Measurements from ENCODE around the gene EFR3B.
"Not testable (repeated sequence)": the region's sequence is repeated elsewhere in the genome, so short reads cannot be mapped to it uniquely, and the experiment has no call there.

EFR3B gene, protein sequence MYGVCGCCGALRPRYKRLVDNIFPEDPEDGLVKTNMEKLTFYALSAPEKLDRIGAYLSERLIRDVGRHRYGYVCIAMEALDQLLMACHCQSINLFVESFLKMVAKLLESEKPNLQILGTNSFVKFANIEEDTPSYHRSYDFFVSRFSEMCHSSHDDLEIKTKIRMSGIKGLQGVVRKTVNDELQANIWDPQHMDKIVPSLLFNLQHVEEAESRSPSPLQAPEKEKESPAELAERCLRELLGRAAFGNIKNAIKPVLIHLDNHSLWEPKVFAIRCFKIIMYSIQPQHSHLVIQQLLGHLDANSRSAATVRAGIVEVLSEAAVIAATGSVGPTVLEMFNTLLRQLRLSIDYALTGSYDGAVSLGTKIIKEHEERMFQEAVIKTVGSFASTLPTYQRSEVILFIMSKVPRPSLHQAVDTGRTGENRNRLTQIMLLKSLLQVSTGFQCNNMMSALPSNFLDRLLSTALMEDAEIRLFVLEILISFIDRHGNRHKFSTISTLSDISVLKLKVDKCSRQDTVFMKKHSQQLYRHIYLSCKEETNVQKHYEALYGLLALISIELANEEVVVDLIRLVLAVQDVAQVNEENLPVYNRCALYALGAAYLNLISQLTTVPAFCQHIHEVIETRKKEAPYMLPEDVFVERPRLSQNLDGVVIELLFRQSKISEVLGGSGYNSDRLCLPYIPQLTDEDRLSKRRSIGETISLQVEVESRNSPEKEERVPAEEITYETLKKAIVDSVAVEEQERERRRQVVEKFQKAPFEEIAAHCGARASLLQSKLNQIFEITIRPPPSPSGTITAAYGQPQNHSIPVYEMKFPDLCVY

DNA sequence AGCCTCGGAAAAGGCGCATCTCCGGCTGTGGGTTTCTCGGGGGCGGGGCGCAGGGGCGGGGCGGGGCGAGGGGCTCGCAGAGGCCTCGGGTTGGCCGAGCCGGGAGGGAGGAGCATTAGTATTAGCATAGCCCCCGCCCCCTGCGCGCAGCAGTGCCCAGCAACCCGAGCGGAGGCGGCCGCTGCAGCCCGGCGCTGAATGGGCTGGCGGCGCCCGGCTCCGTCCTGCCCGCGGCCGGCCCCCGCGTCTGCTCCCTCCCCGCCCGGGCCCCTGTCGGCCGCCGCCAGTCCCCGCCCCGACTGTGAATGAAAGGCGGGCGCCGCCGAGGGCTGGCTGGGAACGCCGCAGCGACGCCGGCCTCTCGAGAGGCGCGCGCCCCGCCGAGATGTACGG lies at the start of gene EFR3B:
Gene EFR3B, plus strand, starts transcription at position 149 of the 393 bp plus-strand sequence. Its CDS starts 237 bp downstream, at position 386.
- H4K20me1 ChIP-seq (ENCODE audit: control insufficient read depth, insufficient read depth, low read depth, low read length), result no peaks in the 10 kb centered on the region
- no peaks in the 10 kb centered on the region for H3K79me2 ChIP-seq (ENCODE audit: control insufficient read depth, low read length)
- H3K4me3 ChIP-seq (ENCODE audit: low read length), result peak within 1 kb of the TSS; percentile 74
- no peaks in the 10 kb centered on the region for H3K9me3 ChIP-seq (ENCODE audit: control insufficient read depth, insufficient read depth, low read length)
- no peaks in the 10 kb centered on the region; the same call in 1 of the 2 replicates for H3F3A ChIP-seq (ENCODE audit: control insufficient read depth, insufficient read depth)
- H3K36me3 ChIP-seq (ENCODE audit: control insufficient read depth, low read length), result no peaks in the 10 kb centered on the region
- H3K9me2 ChIP-seq (replicated peaks; ENCODE audit: control insufficient read depth, low read length), result no peaks in the 10 kb centered on the region
- H3K4me2 ChIP-seq (ENCODE audit: low read length), result peak within 1 kb of the TSS; percentile 93
- peaks cover 25% of the 10 kb centered on the region for H3K4me1 ChIP-seq (ENCODE audit: control insufficient read depth, low read length)
- H3K27ac ChIP-seq (ENCODE audit: low read depth, low read length), result no peak within 1 kb of the TSS
- TF ChIP-seq, protein P1, sequence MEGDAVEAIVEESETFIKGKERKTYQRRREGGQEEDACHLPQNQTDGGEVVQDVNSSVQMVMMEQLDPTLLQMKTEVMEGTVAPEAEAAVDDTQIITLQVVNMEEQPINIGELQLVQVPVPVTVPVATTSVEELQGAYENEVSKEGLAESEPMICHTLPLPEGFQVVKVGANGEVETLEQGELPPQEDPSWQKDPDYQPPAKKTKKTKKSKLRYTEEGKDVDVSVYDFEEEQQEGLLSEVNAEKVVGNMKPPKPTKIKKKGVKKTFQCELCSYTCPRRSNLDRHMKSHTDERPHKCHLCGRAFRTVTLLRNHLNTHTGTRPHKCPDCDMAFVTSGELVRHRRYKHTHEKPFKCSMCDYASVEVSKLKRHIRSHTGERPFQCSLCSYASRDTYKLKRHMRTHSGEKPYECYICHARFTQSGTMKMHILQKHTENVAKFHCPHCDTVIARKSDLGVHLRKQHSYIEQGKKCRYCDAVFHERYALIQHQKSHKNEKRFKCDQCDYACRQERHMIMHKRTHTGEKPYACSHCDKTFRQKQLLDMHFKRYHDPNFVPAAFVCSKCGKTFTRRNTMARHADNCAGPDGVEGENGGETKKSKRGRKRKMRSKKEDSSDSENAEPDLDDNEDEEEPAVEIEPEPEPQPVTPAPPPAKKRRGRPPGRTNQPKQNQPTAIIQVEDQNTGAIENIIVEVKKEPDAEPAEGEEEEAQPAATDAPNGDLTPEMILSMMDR (IDR thresholded peaks at IDR 0.05; ENCODE audit: low read depth, low read length, poor library complexity, severe bottlenecking), result no peak
- TF ChIP-seq EZH2phosphoT487 (IDR thresholded peaks at IDR 0.05; ENCODE audit: borderline replicate concordance, low read length), result no peak
- peaks cover 45% of the 10 kb centered on the region for H3K27me3 ChIP-seq (ENCODE audit: control insufficient read depth, low read length)

DNA sequence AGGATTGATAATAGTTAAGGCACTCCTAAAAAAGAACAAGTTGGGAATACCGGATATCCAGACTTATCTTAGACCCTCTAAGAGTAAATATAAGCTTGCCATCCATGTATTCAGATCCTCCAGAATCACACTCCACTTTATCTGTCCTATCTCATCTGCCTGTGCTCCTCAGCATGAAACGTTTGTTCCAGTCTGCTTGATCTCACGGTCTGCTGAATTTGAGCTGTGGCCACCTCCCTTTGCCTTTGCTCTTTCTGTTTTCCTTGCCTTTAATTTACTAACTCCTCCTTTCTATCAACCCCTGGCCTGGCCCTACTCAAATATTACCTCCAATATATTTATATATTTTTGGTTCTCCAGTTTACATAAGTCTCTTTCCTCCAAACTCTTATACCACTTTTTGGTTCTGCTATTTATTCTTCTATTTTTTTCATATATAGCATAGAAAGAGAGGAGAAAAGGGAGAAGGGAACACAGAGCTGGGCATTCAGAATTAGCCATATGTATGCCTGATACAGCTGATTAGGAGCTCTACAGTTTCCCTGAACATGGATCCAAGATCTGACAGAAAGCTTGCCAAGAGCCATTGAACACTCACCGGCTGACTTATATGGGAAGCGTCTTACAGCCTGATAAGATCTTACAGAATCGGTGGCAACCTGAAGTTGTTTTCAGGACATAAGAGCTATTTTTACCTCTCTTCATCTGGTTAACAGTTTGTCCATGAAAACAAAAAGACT lies 48.3 kb upstream of the EFR3B start:
- no peaks in the 10 kb centered on the region for H4K20me1 ChIP-seq (ENCODE audit: control insufficient read depth, insufficient read depth, low read depth, low read length)
- no peak overlapping the region for H3K4me3 ChIP-seq (ENCODE audit: low read length)
- peaks cover 6% of the 10 kb centered on the region; the same call in 1 of the 2 replicates for H3K4me1 ChIP-seq (ENCODE audit: control insufficient read depth, low read length)
- H3K9me2 ChIP-seq (replicated peaks; ENCODE audit: control insufficient read depth, low read length), result no peaks in the 10 kb centered on the region
- no peaks in the 10 kb centered on the region for H3K79me2 ChIP-seq (ENCODE audit: control insufficient read depth, low read length)
- peaks cover 8% of the 10 kb centered on the region for H3K27me3 ChIP-seq (ENCODE audit: control insufficient read depth, low read length)
- H3K36me3 ChIP-seq (ENCODE audit: control insufficient read depth, low read length), result no peaks in the 10 kb centered on the region
- no peak overlapping the region for H3K4me2 ChIP-seq (ENCODE audit: low read length)
- H3K27ac ChIP-seq (ENCODE audit: low read depth, low read length), result no peak overlapping the region
- TF ChIP-seq, protein P1 (IDR thresholded peaks at IDR 0.05; ENCODE audit: low read depth, low read length, poor library complexity, severe bottlenecking), result no peak
- no peak for TF ChIP-seq EZH2phosphoT487 (IDR thresholded peaks at IDR 0.05; ENCODE audit: borderline replicate concordance, low read length)
- H3K9me3 ChIP-seq (ENCODE audit: control insufficient read depth, insufficient read depth, low read length), result no peaks in the 10 kb centered on the region
- H3F3A ChIP-seq (ENCODE audit: control insufficient read depth, insufficient read depth), result no peaks in the 10 kb centered on the region

- Histone ChIP-seq H3K4me1 (ENCODE audit: control insufficient read depth, low read length) (peaks cover 6% of the 10 kb centered on the region; the same call in 1 of the 2 replicates), H3F3A (ENCODE audit: control insufficient read depth, insufficient read depth) (no peaks in the 10 kb centered on the region), H3K36me3 (ENCODE audit: control insufficient read depth, low read length) (no peaks in the 10 kb centered on the region), H3K4me2 (ENCODE audit: low read length) (no peak overlapping the region), H3K27me3 (ENCODE audit: control insufficient read depth, low read length) (peaks cover 8% of the 10 kb centered on the region), H4K20me1 (ENCODE audit: control insufficient read depth, insufficient read depth, low read depth, low read length) (no peaks in the 10 kb centered on the region), H3K4me3 (ENCODE audit: low read length) (no peak overlapping the region), H3K79me2 (ENCODE audit: control insufficient read depth, low read length) (no peaks in the 10 kb centered on the region), H3K27ac (ENCODE audit: low read depth, low read length) (no peak overlapping the region), H3K9me3 (ENCODE audit: control insufficient read depth, insufficient read depth, low read length) (no peaks in the 10 kb centered on the region), H3K9me2 (replicated peaks; ENCODE audit: control insufficient read depth, low read length) (no peaks in the 10 kb centered on the region)
- TF ChIP-seq, protein P1 (IDR thresholded peaks at IDR 0.05; ENCODE audit: low read depth, low read length, poor library complexity, severe bottlenecking), result no peak
- no peak for TF ChIP-seq EZH2phosphoT487 (IDR thresholded peaks at IDR 0.05; ENCODE audit: borderline replicate concordance, low read length)
Measured at GRCh38 chr2:24994146-24994724, 47.6 kb upstream of the EFR3B start.

DNA sequence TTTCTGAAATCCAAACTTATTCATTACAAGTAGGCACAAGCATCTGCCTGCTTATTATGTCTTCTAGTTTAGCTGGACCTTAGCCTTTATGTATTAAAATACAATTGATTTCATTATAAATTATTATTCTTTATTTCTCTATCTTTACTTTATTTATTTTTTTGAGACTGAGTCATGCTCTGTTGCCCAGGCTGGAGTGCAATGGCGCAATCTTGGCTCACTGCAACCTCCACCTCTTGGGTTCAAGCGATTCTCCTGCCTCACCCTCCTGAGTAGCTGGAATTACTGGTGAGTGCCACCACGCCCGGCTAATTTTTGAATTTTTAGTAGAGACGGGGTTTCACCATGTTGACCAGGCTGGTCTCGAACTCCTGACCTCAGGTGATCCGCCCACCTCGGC lies 42.8 kb upstream of the EFR3B start:
- H3F3A ChIP-seq (ENCODE audit: control insufficient read depth, insufficient read depth); H3K36me3 ChIP-seq (ENCODE audit: control insufficient read depth, low read length): not testable (repeated sequence)

More for the DNA sequence above, 42.8 kb upstream of the EFR3B start:
- not testable (repeated sequence) for H3K4me3 ChIP-seq (ENCODE audit: low read length); H3K27ac ChIP-seq (ENCODE audit: low read depth, low read length); H4K20me1 ChIP-seq (ENCODE audit: control insufficient read depth, insufficient read depth, low read depth, low read length); H3K79me2 ChIP-seq (ENCODE audit: control insufficient read depth, low read length); H3K4me1 ChIP-seq (ENCODE audit: control insufficient read depth, low read length); H3K4me2 ChIP-seq (ENCODE audit: low read length); H3K9me3 ChIP-seq (ENCODE audit: control insufficient read depth, insufficient read depth, low read length); H3K9me2 ChIP-seq (replicated peaks; ENCODE audit: control insufficient read depth, low read length)
- H3K27me3 ChIP-seq (ENCODE audit: control insufficient read depth, low read length), result peaks cover 24% of the 10 kb centered on the region
